A549 (cell line): ENCODE results near the gene LILRB3. TPM values are rescaled to one million over a fixed set of nuclear protein-coding genes. Genes with fewer than 3 reads are reported as not detected.
"Not testable (repeated sequence)": the region's sequence is repeated elsewhere in the genome, so short reads cannot be mapped to it uniquely, and the experiment has no call there.

Experiments used
- ATAC-seq, 2 experiments: fragments of 200-7000 bp in 1 of 2; fragments of >200 bp in 1 of 2; cut with Nextera tagmentation in 1 of 2; cut with Tn5 transposase in 1 of 2; 3 replicates each; pipeline versions ENCODE4 v1.8.0 to v1.9.1; 2018 to 2020; ENCODE audit warnings: mild to moderate bottlenecking in 1 of 2, moderate library complexity in 1 of 2
- CTCF ChIA-PET: fragments of 300-600 bp; sonication (Branson Sonifier 250); formaldehyde crosslinking; extraction: SDS; loops from one replicate; lab custom pipeline; 2021; ENCODE audit warnings: antibody characterized with exemption, inconsistent platforms; lab: Yijun Ruan, JAX
- POLR2A ChIA-PET: fragments of 350-600 bp; formaldehyde crosslinking; extraction: SDS; loops from one replicate; lab custom pipeline; 2021; ENCODE audit warnings: antibody characterized with exemption, inconsistent platforms; lab: Yijun Ruan, JAX
- DNase-seq, 2 experiments: peaks; one replicate each; pipeline versions ENCODE4 v3.0.0 to v3.0.0-alpha.2; 2011 to 2016; ENCODE audit warnings: low read depth in 1 of 2, low spot score in 1 of 2
- FAIRE-seq: peaks from 2 replicates; lab custom pipeline; 2011; peaks lifted over from hg19 to GRCh38; lab: Jason Lieb, UNC
- H3K27ac ChIP-seq, 2 experiments: fragments of >200 bp; sonication (Bioruptor Twin); formaldehyde crosslinking; 3 replicates each; pipeline ENCODE4 v1.5.1; 2016 to 2017
- H3K4me1 ChIP-seq: fragments of >200 bp; sonication (Bioruptor Twin); formaldehyde crosslinking; 3 replicates; pipeline ENCODE4 v1.6.1; 2016
- H3K4me2 ChIP-seq: fragments of >200 bp; sonication (Bioruptor Twin); formaldehyde crosslinking; 3 replicates; pipeline ENCODE4 v1.6.1; 2016
- H3K4me3 ChIP-seq: fragments of >200 bp; sonication (Bioruptor Twin); formaldehyde crosslinking; 3 replicates; pipeline ENCODE4 v1.5.1; 2016
- H3K9me3 ChIP-seq: fragments of >200 bp; sonication (Bioruptor Twin); formaldehyde crosslinking; 3 replicates; pipeline ENCODE4 v1.6.1; 2016
- EHMT2 ChIP-seq: fragments of 200-600 bp; sonication (generic); IDR thresholded peaks from 2 replicates; pipeline ENCODE4 v1.6.1; 2016; ENCODE audit warnings: antibody characterized with exemption, low read depth, mild to moderate bottlenecking, moderate library complexity
- HOXB13 ChIP-seq: fragments of 250-450 bp; sonication (Bioruptor Pico); IDR thresholded peaks from 2 replicates; pipeline ENCODE4 v1.5.0; 2020; ENCODE audit warnings: low read depth, mild to moderate bottlenecking, moderate library complexity
- NFE2L2 ChIP-seq: fragments of 150-350 bp; conservative IDR thresholded peaks from 2 replicates; pipeline ENCODE4 v1.6.1; 2014; ENCODE audit warnings: low read length
- POLR2AphosphoS2 ChIP-seq: conservative IDR thresholded peaks from 2 replicates; pipeline ENCODE4 v1.6.1; 2012; ENCODE audit warnings: low read length, improper control_type of control experiment, inconsistent platforms
- RAD21 ChIP-seq, 2 experiments: fragments of >200 bp in 1 of 2; sonication (Bioruptor Twin) in 1 of 2; formaldehyde crosslinking in 1 of 2; IDR thresholded peaks in 1 of 2; conservative IDR thresholded peaks in 1 of 2; 2 replicates in 1 of 2; 3 replicates in 1 of 2; pipeline ENCODE4 v1.6.1; 2012 to 2018; ENCODE audit warnings: inconsistent platforms in 1 of 2
- RCOR1 ChIP-seq: fragments of 150-350 bp; IDR thresholded peaks from 2 replicates; pipeline ENCODE4 v1.6.1; 2014; ENCODE audit warnings: antibody characterized with exemption, low read length, low read depth
- RFX5 ChIP-seq: fragments of 450-650 bp; IDR thresholded peaks from 2 replicates; pipeline ENCODE4 v1.7.1; 2014; ENCODE audit warnings: antibody characterized with exemption, mild to moderate bottlenecking, moderate library complexity
- RNF2 ChIP-seq: fragments of 200-600 bp; sonication (generic); IDR thresholded peaks from 2 replicates; pipeline ENCODE4 v1.6.1; 2016; ENCODE audit warnings: low read depth, mild to moderate bottlenecking, antibody characterized with exemption, moderate library complexity, borderline replicate concordance
- SREBF2 ChIP-seq: fragments of 450-650 bp; IDR thresholded peaks from 2 replicates; pipeline ENCODE4 v1.6.1; 2014; ENCODE audit warnings: mild to moderate bottlenecking, moderate library complexity
- ZFP36 ChIP-seq: fragments of 450-650 bp; IDR thresholded peaks from 2 replicates; pipeline ENCODE4 v1.6.1; 2014; ENCODE audit warnings: borderline replicate concordance; ENCODE audit not compliant: partially characterized antibody
- whole genome bisulfite sequencing: methylation state at CpG from one replicate; pipeline ENCODE4 v1.1.6; 2017; ENCODE audit errors: missing lambda C conversion rate; 5-methylcytosine and 5-hydroxymethylcytosine counted together
- polyA plus RNA-seq, 4 experiments: library from polyadenylated mRNA; depleted of rRNA in 3 of 4; stranded (reverse); fragments of >200 nt; fragmentation: RNase III in 1 of 4; extraction: RNeasy Plus Mini Kit Qiagen cat#74134 plus additional on column Dnase treatment in 1 of 4; gene quantifications; 2 replicates in 3 of 4; 3 replicates in 1 of 4; pipeline ENCODE4 v1.2.3, GENCODE V29; 2011 to 2017
- TF ChIP-seq, protein P1 (sequence below): IDR thresholded peaks from 2 replicates; pipeline ENCODE4 v1.6.1; 2012
- TF ChIP-seq, protein P2 (sequence below): fragments of >200 bp; sonication (Bioruptor Twin); formaldehyde crosslinking; IDR thresholded peaks from 3 replicates; pipeline ENCODE4 v1.5.1; 2016
- TF ChIP-seq, protein P3 (sequence below): fragments of 250-450 bp; sonication (Bioruptor Pico); IDR thresholded peaks from 2 replicates; pipeline ENCODE4 v1.5.0; 2020; ENCODE audit warnings: low read depth, mild to moderate bottlenecking, moderate library complexity
- TF ChIP-seq, protein P4 (sequence below): fragments of >200 bp; sonication (Bioruptor Twin); formaldehyde crosslinking; IDR thresholded peaks from 2 replicates; pipeline ENCODE4 v1.6.1; 2016

LILRB3 gene
- polyA plus RNA-seq, 2 of the 4 experiments (the other 2 are of a cell fraction), result not detected

DNA sequence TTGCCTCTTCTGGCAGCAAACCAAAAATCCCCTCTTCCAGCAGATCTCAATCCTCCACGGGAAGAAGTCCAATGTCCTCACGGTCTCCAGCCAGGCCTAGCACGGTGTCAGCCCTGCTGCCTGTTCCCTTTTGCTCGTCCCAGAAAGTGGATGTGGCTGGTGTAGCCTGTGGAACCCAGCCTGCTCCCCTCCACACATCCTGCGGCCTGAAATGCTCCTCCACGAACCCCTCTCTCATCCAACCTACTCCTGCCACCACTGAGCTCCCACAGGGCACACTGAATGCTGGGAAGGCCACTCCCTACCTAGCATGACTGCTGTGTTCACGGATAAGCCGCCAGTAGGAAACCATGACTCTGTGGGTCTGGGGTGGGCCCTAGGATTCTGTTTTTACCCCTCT, 36.5 kb downstream of the LILRB3 start:
- TF ChIP-seq EHMT2 (no peak), RCOR1 (no peak)
- TF ChIP-seq, all 56 proteins: peak for 0
- DNase-seq (no peak), FAIRE-seq (no peak), ATAC-seq (no peak)
- H3K4me1 ChIP-seq, result peaks cover 14% of the 10 kb centered on the region
- 99% methylated on average over 8 of the region's 8 CpGs for WGBS
- H3K4me2 ChIP-seq, result no peak overlapping the region
- POLR2A ChIA-PET, result interaction anchor here (1.0 kb wide), 1 partner anchor 14 kb away, joined by 3 read pairs; no protein-coding TSS in a partner anchor
- CTCF ChIA-PET, result interaction anchor here (2.1 to 17.2 kb wide), 2 partner anchors 14 to 112 kb away, joined by 7 to 295 read pairs; partner anchors contain the start of gene TMC4
- no peaks in the 10 kb centered on the region for H3K9me3 ChIP-seq
- H3K27ac ChIP-seq, result no peak overlapping the region
- H3K4me3 ChIP-seq, result no peak overlapping the region

DNA sequence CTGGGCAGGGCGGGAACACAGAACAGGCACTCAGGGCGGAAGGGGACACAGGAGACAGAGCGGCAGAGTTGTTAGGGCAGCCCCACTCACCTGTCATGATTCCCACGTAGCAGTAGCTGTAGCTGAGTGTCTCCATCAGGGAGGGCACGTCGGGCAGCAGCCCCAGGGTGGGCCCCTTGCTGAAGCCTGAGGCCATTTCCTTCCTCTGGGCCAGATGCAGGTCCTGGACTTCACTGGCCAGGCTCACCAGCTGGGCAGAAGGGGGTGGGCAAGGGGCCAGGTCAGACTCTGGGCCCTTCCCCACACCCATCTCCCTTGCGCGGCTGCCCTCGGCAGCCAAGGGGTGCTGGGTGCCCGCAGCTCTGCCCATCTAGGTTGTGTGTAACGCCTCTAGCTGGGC, 39.4 kb downstream of the LILRB3 start:
- no peak overlapping the region for H3K27ac ChIP-seq
- ATAC-seq, result no peak
- no peaks in the 10 kb centered on the region for H3K9me3 ChIP-seq
- no peak overlapping the region for H3K4me2 ChIP-seq
- 92% methylated on average over 11 of the region's 11 CpGs for WGBS
- peaks cover 14% of the 10 kb centered on the region for H3K4me1 ChIP-seq
- TF ChIP-seq, protein P1, sequence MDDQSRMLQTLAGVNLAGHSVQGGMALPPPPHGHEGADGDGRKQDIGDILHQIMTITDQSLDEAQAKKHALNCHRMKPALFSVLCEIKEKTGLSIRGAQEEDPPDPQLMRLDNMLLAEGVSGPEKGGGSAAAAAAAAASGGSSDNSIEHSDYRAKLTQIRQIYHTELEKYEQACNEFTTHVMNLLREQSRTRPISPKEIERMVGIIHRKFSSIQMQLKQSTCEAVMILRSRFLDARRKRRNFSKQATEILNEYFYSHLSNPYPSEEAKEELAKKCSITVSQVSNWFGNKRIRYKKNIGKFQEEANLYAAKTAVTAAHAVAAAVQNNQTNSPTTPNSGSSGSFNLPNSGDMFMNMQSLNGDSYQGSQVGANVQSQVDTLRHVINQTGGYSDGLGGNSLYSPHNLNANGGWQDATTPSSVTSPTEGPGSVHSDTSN, result no peak
- TF ChIP-seq POLR2AphosphoS2 (no peak), ZFP36 (no peak), RAD21 (conservative IDR thresholded peaks at IDR 0.05 in 1 of 2, IDR thresholded peaks at IDR 0.05 in 1 of 2) (no peak), NFE2L2 (no peak)
- TF ChIP-seq, protein P2, sequence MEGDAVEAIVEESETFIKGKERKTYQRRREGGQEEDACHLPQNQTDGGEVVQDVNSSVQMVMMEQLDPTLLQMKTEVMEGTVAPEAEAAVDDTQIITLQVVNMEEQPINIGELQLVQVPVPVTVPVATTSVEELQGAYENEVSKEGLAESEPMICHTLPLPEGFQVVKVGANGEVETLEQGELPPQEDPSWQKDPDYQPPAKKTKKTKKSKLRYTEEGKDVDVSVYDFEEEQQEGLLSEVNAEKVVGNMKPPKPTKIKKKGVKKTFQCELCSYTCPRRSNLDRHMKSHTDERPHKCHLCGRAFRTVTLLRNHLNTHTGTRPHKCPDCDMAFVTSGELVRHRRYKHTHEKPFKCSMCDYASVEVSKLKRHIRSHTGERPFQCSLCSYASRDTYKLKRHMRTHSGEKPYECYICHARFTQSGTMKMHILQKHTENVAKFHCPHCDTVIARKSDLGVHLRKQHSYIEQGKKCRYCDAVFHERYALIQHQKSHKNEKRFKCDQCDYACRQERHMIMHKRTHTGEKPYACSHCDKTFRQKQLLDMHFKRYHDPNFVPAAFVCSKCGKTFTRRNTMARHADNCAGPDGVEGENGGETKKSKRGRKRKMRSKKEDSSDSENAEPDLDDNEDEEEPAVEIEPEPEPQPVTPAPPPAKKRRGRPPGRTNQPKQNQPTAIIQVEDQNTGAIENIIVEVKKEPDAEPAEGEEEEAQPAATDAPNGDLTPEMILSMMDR, result no peak
- TF ChIP-seq, protein P3, sequence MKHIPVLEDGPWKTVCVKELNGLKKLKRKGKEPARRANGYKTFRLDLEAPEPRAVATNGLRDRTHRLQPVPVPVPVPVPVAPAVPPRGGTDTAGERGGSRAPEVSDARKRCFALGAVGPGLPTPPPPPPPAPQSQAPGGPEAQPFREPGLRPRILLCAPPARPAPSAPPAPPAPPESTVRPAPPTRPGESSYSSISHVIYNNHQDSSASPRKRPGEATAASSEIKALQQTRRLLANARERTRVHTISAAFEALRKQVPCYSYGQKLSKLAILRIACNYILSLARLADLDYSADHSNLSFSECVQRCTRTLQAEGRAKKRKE (CRISPR knock-in tag), result no peak
- TF ChIP-seq, protein P4, sequence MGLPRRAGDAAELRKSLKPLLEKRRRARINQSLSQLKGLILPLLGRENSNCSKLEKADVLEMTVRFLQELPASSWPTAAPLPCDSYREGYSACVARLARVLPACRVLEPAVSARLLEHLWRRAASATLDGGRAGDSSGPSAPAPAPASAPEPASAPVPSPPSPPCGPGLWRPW, result no peak
- DNase-seq, result no peak
- no peak overlapping the region for H3K4me3 ChIP-seq
- ChIA-PET POLR2A (no interaction called here), CTCF (interaction anchor here (0.5 to 17.2 kb wide), 5 partner anchors 11 to 435 kb away, joined by 3 to 295 read pairs (median 3); partner anchors contain the start of gene TMC4)
- FAIRE-seq, result no peak

DNA sequence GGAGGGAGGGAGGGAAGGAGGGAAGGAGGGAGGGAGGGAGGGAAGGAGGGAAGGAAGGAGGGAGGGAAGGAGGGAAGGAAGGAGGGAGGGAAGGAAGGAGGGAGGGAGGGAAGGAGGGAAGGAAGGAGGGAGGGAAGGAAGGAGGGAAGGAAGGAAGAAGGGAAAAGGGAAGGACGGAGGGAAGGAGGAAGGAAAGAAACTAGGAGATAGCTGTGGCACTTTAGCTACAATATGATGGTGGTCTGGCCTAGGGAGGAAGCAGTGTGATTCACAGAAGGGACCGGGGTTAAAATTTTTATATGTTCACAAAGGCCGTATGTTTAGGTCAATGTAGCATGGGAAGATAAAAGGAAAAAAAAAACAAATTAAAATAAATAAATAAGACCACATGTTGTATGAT, 40.9 kb downstream of the LILRB3 start:
- WGBS, result 87% methylated on average over 3 of the region's 3 CpGs
- FAIRE-seq, H3K4me3 ChIP-seq, H3K9me3 ChIP-seq, H3K27ac ChIP-seq, ATAC-seq, H3K4me1 ChIP-seq, POLR2A ChIA-PET, H3K4me2 ChIP-seq, DNase-seq: not testable (repeated sequence)
- CTCF ChIA-PET, result interaction anchor here (17.2 kb wide), 1 partner anchor 10 kb away, joined by 295 read pairs; the partner anchor contains the start of gene TMC4

DNA sequence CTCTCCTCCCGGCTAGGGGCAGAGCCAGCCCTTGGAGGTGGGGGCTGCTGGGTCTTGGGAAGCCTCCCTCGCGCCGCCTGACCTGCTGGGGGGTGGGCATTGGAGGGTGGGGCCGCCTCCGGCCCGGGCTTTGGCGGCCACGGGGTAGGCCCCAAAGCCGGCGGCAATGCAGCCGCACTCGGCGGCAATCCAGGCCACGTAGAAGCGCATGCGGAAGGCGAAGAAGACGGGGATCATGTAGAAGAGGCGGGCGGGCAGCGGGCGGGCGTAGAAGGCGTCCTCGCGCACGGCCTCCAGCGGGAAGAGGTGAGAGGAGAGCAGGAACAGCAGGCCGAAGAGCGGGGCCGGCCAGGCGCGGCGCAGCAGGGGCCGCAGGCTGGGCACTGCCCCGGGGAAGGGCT, 42.1 kb downstream of the LILRB3 start:
- DNase-seq, result no peak
- 96% methylated on average over 31 of the region's 37 CpGs for WGBS
- Histone ChIP-seq H3K9me3 (no peaks in the 10 kb centered on the region), H3K4me1 (no peaks in the 10 kb centered on the region), H3K4me3 (no peak overlapping the region), H3K27ac (no peak overlapping the region), H3K4me2 (no peak overlapping the region)
- ATAC-seq, result no peak
- CTCF ChIA-PET, result interaction anchor here (1.2 to 17.2 kb wide), 3 partner anchors 8 to 11 kb away, joined by 4 to 295 read pairs (median 15); partner anchors contain the start of genes MBOAT7 and TMC4
- no peak for TF ChIP-seq HOXB13 (CRISPR knock-in tag)
- TF ChIP-seq, protein P1, result no peak
- no peak for TF ChIP-seq RFX5
- no peak for TF ChIP-seq SREBF2
- no peak for TF ChIP-seq RNF2
- POLR2A ChIA-PET, result interaction anchor here (3.3 kb wide), 1 partner anchor 9 kb away, joined by 19 read pairs; the partner anchor contains the start of genes MBOAT7 and TSEN34
- no peak for FAIRE-seq
